HL-60/S4 treated with retinoic acid at 250 ng/mL for 4 days and 3 days (cell line): ENCODE data around the gene NCBP2L.

ENCODE experiments used
- in situ Hi-C: fragments of 300-500 bp; cut with MboI; formaldehyde crosslinking; loops from 2 replicates; pipeline ENCODE4 v1.7.0; 2022; ENCODE audit warnings: low sequenced_read_pairs

NCBP2L gene

GRCh38 chrX:107777536-107777832 is at the start of gene NCBP2L:
Gene NCBP2L (plus strand): TSS chrX:107777733. CDS start chrX:107794221, 16,488 bp downstream.
- in situ Hi-C loops: loop anchor here (25.0 kb wide), 2 partner anchors 115 to 240 kb away; no protein-coding TSS in a partner anchor

DNA sequence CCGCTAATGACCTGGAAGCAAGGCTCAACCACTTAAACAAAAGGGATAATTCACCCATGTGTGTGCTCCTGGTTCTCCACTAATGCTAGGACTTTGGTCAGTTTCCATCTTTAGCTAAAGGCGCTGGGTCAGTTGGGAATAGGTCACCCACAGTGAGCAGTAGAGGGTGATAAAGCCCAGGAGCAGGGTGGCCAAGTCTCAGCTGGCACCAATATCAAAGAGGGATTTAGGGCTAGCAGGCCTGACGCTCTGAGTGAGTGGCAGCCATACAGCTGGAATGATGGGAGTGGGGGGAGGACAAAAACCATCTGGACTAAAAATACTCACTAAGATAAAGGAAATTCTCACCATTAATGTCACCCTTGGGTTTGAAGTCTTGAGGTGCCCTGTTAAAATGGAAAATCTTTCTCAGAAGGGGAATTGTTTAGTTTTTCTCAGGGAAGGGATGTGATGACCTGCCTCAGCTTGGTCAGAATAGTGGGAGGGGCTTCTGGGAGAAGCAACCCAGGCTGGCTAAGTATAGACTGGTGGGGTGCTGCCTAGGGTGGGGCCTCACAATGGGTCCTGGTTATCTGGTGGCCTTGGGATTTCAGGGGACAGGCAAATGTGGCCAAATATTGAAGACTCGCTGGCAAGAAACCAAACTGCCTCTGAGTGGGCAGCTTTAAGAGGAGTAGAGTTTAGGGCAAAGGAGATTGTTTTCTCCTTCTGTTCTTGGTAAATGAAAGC is 49.0 kb upstream of the NCBP2L start:
- in situ Hi-C loops: no loop called here

DNA sequence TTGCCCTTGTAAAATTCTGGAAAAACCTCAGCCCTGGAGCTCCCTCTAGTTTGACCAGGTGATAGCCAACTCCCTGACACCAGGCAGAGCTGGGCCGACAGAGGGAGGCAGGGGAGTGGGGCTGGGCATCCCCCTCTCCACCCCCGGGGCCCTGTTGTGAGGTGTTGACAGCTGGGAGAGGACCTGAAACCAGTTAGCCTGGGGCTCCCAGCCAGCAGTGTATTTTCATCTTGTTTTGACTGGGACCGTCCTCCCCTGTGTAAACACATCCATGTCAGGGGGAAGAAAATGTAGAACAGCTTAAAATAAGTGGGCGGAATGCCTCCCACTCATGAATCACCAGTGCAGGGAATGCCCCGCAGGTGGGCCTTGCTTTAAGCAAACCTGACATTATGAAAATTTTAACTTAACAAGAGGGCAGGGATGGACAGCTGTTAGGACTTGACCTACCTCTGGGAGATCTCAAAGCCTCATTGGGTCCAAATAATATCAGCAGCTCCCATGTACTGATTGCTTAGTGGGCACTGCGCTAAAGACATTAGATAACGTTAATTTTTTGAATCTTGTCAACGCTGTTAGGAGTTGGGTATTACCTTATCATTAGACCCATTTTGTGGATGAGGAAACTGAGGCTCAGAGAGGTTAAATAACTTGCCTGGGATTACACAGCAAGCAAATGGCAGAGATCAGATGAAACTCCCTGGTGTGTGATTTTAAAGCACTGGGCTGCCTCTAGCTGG is 47.8 kb upstream of the NCBP2L start:
- in situ Hi-C loops: no loop called here

DNA sequence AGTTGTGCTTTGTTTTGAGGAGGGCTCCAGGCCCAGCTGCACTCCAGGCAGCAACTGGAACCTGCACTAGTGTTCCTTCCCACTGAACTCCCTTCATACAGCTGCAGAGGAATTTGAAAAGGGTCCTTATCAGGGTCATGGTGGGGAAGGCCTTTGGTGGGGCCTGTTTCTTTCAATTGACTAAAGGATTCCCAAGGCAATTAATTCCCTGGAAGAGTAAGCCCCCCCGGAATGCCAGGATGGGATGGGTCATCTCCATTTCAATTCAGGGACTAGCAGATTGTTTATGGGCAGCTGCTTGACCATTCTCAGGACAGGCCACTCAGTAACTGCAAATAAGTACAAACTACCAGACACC is 47.3 kb upstream of the NCBP2L start:
- in situ Hi-C loops: no loop called here

GRCh38 chrX:107730991-107731766 is 46.4 kb upstream of the NCBP2L start:
- in situ Hi-C loops: no loop called here

- in situ Hi-C loops: no loop called here
Observed at GRCh38 chrX:107731831-107732502, 45.6 kb upstream of the NCBP2L start.

DNA sequence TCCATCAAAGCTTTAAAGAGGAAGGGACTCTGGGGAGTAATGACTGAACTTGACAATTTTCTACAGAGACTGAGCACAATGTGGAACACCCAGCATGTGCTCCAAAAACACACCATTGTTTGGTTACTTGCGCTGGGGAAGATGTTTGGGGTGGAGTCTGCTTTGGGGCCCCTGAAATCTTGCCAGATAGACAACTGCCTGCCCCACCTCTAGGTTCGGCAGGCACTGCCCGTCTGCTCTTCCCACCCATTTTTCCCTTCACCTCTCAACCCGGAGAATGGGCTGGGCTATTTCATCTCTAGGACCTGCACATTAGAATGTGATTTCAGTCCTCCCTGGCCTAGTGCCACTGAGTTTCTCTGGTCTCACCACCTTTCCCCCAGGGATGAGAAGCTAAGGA is 43.8 kb upstream of the NCBP2L start:
- in situ Hi-C loops: no loop called here

GRCh38 chrX:107734646-107735045 is 42.9 kb upstream of the NCBP2L start:
- in situ Hi-C loops: no loop called here

DNA sequence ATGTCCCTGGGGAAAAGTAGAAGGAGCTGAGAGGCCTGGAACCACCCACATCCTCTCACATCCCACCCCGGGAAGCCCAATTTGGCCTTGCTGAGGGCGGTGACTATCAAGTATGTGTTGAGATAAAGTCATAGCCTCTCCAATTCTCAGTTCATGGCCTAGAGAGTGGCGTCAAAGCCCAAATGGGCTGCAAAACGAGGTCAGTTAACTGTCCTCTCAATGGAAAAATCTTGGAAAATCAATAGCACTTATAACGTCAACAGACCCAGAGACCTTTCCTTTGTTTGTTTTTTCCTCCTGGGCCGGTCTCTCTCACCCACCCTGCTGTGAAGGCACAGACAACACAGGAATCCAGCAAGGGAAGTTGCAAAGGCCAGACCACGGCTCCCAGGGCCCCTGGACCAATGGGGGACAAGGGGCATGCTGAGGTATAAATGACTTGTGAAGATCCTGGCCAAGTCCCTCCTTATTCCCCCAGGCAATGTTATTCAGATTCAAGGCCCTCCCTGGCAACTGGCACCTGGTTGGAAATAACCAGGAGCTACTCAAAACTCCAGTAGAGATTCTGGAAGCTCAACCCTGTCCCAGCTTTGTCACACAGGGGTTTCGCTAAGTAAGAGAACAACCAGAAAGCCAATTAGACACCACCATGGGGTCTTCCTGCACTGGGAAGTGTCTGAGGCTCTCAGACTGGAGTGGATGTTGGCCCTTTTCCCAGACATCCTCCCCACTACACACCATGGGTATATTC is 40.6 kb upstream of the NCBP2L start:
- in situ Hi-C loops: no loop called here

DNA sequence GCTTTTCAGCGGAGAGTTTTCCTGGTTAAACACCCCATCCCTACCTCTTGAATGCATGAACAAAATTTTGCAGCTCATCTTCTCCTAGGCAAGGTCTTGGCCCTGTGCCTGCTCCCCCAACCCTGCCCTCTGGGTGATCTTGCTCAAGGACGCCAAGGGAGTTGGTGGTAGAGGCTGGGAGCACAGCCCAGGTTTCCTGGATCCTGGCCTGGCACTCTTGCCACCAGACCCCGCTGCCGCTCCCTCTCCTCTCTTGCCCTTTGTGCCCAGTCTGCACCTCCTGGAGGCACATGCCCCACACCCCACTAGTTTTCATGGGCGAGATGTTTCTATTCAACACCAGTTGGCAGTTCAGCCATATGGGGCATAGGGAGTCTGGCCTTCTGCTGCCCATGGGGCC is 39.3 kb upstream of the NCBP2L start:
- in situ Hi-C loops: no loop called here

DNA sequence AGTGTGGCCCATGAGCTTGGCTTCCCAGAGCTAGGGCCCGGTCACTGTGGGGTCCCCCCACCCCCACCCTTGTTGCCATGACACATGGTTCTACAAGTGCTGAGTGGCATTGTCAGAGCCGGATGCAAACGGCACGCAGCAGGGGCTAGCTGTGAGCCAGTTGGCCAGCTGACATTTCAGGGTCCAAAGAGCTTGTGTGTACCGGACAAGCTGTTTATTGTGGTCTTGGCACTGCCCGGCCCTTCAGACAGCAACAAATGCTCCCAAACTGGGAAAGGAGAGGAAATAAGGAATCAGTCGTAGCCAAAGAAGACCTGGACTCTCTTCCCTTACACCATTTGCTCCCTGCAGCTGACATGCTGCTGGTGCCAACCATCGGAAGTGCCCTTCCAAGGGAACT is 38.8 kb upstream of the NCBP2L start:
- in situ Hi-C loops: no loop called here

DNA sequence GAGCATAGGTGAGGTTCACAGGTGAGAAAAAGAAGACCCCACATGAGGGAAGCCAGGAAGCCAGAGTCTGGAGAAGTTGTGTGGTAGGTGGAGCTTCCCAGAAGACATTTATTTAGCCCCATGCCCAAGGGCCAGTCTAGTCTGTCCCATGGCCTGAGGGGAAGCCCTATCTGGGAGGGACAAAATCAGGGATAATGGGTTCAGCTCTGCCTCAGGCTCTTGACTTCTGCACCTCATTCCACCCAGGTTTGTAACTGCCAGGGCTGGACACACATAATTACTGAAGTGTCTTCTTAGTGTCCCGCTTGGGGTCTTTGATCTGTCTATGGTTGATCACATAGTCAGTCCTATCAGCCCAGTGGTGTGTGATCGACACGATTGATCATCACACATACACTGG is 38.0 kb upstream of the NCBP2L start:
- in situ Hi-C loops: no loop called here

DNA sequence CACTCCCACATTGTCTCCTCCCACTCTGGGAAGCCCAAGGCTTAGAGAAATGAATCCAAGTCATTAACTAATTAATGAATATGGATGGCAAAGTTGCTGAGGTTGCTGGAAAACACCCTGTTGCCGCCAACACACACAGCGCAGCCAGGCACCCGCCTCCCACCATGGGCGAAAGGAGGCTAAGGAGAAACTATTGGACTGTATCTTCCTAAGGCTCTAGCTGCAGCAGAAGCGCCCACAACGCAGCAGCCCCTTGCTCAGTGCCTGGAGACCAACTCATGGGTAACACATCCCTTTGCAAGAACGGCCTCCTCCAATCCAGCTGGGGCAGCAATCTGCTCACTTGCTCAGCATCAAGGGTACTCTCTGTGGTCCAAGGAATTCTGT is 36.1 kb upstream of the NCBP2L start:
- in situ Hi-C loops: no loop called here

DNA sequence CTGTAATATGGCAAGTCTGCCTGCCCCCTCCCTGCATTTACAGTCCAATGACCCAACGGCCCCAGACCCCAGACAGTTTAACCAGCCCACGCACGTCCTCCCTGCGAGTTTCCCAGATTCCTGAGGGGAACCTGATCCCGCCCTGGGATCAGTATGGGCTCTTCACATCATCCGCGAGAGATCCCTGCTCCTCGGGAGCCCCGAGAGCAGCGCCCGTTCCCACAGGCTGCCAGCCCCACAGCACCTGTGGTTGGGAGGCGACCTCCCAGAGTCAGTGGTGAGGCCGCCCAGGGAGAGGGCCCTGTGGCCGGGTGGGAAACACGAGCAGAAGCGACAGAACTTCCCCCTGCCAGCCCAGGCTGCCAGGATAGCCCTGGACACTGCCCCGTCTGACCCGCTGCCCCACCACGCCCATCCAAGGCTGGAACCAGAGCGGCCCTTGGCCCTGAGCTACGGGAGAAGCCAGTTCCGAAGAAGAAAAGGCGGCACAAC is 34.8 kb upstream of the NCBP2L start:
- in situ Hi-C loops: no loop called here

DNA sequence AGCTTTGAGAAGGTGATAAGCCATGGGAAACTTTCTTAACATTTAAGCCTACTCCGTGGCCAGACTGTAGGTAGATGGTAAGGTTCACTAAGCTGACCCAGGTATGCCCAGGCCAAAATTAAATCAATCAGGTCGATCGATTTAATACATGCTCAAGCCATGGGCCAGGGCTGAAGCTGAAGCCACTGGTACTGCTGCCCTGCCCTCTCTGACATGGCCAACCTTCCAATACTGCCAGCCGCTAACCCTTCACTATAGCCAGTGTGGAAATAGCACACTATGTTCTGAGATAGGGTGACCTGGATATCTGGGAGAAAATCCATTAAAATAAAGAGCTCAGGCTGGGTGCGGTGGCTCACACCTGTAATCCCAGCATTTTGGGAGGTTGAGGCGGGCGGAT is 33.5 kb upstream of the NCBP2L start:
- in situ Hi-C loops: no loop called here

DNA sequence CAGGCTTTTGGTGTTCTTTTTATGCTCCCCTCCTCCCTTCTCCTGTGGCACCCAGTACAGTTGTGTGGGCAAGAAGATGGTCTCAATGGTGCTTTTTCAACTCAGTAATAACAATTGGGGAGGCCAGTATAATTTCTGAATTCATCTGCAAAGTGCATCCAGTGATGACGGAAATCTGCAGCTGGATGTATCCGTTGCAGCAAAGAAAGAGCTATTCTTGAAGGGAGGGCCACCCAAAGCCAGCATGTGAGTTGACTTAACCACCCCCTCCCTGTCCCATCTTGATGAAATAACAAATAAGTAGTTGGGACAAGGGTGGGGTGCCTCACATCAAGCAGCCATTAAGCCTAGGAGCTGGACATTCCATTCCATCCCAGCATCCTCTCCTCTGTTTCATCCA is 32.7 kb upstream of the NCBP2L start:
- in situ Hi-C loops: no loop called here

GRCh38 chrX:107747596-107748161 is 29.9 kb upstream of the NCBP2L start:
- in situ Hi-C loops: no loop called here

GRCh38 chrX:107748506-107748905 is 29.0 kb upstream of the NCBP2L start:
- in situ Hi-C loops: no loop called here

- in situ Hi-C loops: no loop called here
Observed at GRCh38 chrX:107750263-107750662, 27.3 kb upstream of the NCBP2L start.

DNA sequence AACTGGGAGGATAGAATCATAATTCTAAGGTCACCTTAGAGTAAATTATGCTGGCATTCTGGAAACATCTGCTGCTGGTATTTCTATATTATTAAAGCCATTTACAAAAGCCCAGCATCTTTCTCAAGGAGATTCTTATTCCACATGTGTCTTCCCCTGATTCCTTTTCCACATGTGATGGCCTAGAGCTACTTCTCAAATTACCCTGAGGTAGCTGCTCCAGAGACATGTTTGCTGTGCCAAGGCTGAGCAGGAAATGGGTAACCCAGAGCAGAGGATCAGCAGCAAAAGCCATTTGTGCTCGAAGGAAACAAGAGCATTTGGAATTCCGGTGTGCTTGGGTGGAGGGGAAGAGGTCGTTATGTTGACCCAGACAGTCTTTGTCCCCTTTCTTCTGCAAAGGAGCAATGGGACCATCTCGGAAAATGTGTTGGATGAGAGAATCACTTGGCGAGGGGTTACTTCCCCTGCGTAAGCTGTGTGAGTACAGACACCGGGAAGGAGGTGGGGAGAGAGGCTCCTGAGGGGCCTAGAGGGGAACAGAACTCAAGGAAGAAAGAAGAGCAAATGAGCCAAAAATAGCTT is 26.6 kb upstream of the NCBP2L start:
- in situ Hi-C loops: no loop called here
